Measurements from ENCODE around the gene VAMP2.
A peak's percentile ranks its signal among the peaks of the same experiment; 100 is the strongest.

The VAMP2 gene

GRCh38 chr17:8159459-8160223 lies 3.1 kb downstream of the VAMP2 start:
- Histone ChIP-seq H3K79me2 (ENCODE audit: insufficient read depth, low read length) (peaks cover 16% of the 10 kb centered on the region), H3K4me2 (ENCODE audit: low read depth, low read length, poor library complexity, severe bottlenecking) (no peak overlapping the region), H3K27me3 (ENCODE audit: low read length) (no peaks in the 10 kb centered on the region), H3K9me2 (replicated peaks; ENCODE audit: insufficient read depth, low read length) (no peaks in the 10 kb centered on the region), H3K9me3 (ENCODE audit: insufficient read depth, low read length) (no peaks in the 10 kb centered on the region), H3K4me3 (ENCODE audit: insufficient read depth, low read length, poor library complexity, severe bottlenecking) (no peak overlapping the region), H3K36me3 (ENCODE audit: low read length) (no peaks in the 10 kb centered on the region), H3F3A (ENCODE audit: insufficient read depth) (peaks cover 20% of the 10 kb centered on the region), H2AFZ (ENCODE audit: low read depth, low read length, severe bottlenecking) (no peak overlapping the region), H3K9ac (ENCODE audit: low read length) (no peak overlapping the region), H4K20me1 (ENCODE audit: low read depth, low read length) (no peaks in the 10 kb centered on the region), H3K27ac (ENCODE audit: low read depth, low read length) (no peak overlapping the region)
- TF ChIP-seq EZH2phosphoT487 (conservative IDR thresholded peaks at IDR 0.05; ENCODE audit: low read length): no peak
- no peak for TF ChIP-seq CTCF (IDR thresholded peaks at IDR 0.05; ENCODE audit: insufficient read depth, low read length, poor library complexity, severe bottlenecking)

- peaks cover 15% of the 10 kb centered on the region for H3F3A ChIP-seq (ENCODE audit: insufficient read depth)
- no peak overlapping the region for H3K9ac ChIP-seq (ENCODE audit: low read length)
- no peaks in the 10 kb centered on the region for H3K27me3 ChIP-seq (ENCODE audit: low read length)
- peaks cover 16% of the 10 kb centered on the region for H3K79me2 ChIP-seq (ENCODE audit: insufficient read depth, low read length)
- no peaks in the 10 kb centered on the region for H3K9me2 ChIP-seq (replicated peaks; ENCODE audit: insufficient read depth, low read length)
- no peak overlapping the region for H3K4me3 ChIP-seq (ENCODE audit: insufficient read depth, low read length, poor library complexity, severe bottlenecking)
- H3K36me3 ChIP-seq (ENCODE audit: low read length): no peaks in the 10 kb centered on the region
- no peaks in the 10 kb centered on the region for H3K9me3 ChIP-seq (ENCODE audit: insufficient read depth, low read length)
- TF ChIP-seq CTCF (IDR thresholded peaks at IDR 0.05; ENCODE audit: insufficient read depth, low read length, poor library complexity, severe bottlenecking): no peak
- no peak for TF ChIP-seq EZH2phosphoT487 (conservative IDR thresholded peaks at IDR 0.05; ENCODE audit: low read length)
- H3K4me2 ChIP-seq (ENCODE audit: low read depth, low read length, poor library complexity, severe bottlenecking): no peak overlapping the region
- H3K27ac ChIP-seq (ENCODE audit: low read depth, low read length): no peak overlapping the region
- no peaks in the 10 kb centered on the region for H4K20me1 ChIP-seq (ENCODE audit: low read depth, low read length)
- H2AFZ ChIP-seq (ENCODE audit: low read depth, low read length, severe bottlenecking): no peak overlapping the region
These were observed 3.7 kb downstream of the VAMP2 start for GRCh38 chr17:8159032-8159400.

GRCh38 chr17:8158267-8159031 lies 4.3 kb downstream of the VAMP2 start:
- H3K9me2 ChIP-seq (replicated peaks; ENCODE audit: insufficient read depth, low read length): no peaks in the 10 kb centered on the region
- peaks cover 12% of the 10 kb centered on the region for H3F3A ChIP-seq (ENCODE audit: insufficient read depth)
- no peak for TF ChIP-seq EZH2phosphoT487 (conservative IDR thresholded peaks at IDR 0.05; ENCODE audit: low read length)
- TF ChIP-seq CTCF (IDR thresholded peaks at IDR 0.05; ENCODE audit: insufficient read depth, low read length, poor library complexity, severe bottlenecking): peak; percentile 62
- peak overlapping the region; percentile 58 for H3K27ac ChIP-seq (ENCODE audit: low read depth, low read length)
- H3K4me2 ChIP-seq (ENCODE audit: low read depth, low read length, poor library complexity, severe bottlenecking): peak overlapping the region; percentile 59
- H2AFZ ChIP-seq (ENCODE audit: low read depth, low read length, severe bottlenecking): no peak overlapping the region
- H4K20me1 ChIP-seq (ENCODE audit: low read depth, low read length): no peaks in the 10 kb centered on the region
- no peaks in the 10 kb centered on the region for H3K27me3 ChIP-seq (ENCODE audit: low read length)
- H3K9me3 ChIP-seq (ENCODE audit: insufficient read depth, low read length): no peaks in the 10 kb centered on the region
- H3K79me2 ChIP-seq (ENCODE audit: insufficient read depth, low read length): peaks cover 16% of the 10 kb centered on the region
- no peak overlapping the region for H3K4me3 ChIP-seq (ENCODE audit: insufficient read depth, low read length, poor library complexity, severe bottlenecking)
- no peak overlapping the region; the same call in 1 of the 2 replicates for H3K9ac ChIP-seq (ENCODE audit: low read length)
- H3K36me3 ChIP-seq (ENCODE audit: low read length): no peaks in the 10 kb centered on the region
